Left kidney (tissue), 8 donors: ENCODE data around the gene JMY. TPM values are rescaled to one million over a fixed set of nuclear protein-coding genes. Genes with fewer than 3 reads are reported as not detected.

Experiments
- DNase-seq: peaks from one replicate; pipeline ENCODE4 v3.0.0-alpha.2; 2013
- long read RNA-seq, 8 donors: transcript quantifications; one replicate each; lab custom pipeline, GENCODE V29; 2026
- polyA plus RNA-seq: library from polyadenylated mRNA; unstranded; fragments of 120-200 nt; gene quantifications from one replicate; pipeline ENCODE4 v1.2.1, GENCODE V29; 2013; ENCODE audit not compliant: insufficient read length

The JMY gene, protein sequence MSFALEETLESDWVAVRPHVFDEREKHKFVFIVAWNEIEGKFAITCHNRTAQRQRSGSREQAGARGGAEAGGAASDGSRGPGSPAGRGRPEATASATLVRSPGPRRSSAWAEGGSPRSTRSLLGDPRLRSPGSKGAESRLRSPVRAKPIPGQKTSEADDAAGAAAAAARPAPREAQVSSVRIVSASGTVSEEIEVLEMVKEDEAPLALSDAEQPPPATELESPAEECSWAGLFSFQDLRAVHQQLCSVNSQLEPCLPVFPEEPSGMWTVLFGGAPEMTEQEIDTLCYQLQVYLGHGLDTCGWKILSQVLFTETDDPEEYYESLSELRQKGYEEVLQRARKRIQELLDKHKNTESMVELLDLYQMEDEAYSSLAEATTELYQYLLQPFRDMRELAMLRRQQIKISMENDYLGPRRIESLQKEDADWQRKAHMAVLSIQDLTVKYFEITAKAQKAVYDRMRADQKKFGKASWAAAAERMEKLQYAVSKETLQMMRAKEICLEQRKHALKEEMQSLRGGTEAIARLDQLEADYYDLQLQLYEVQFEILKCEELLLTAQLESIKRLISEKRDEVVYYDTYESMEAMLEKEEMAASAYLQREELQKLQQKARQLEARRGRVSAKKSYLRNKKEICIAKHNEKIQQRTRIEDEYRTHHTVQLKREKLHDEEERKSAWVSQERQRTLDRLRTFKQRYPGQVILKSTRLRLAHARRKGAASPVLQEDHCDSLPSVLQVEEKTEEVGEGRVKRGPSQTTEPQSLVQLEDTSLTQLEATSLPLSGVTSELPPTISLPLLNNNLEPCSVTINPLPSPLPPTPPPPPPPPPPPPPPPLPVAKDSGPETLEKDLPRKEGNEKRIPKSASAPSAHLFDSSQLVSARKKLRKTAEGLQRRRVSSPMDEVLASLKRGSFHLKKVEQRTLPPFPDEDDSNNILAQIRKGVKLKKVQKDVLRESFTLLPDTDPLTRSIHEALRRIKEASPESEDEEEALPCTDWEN
- 29.9 TPM for polyA plus RNA-seq
- long read RNA-seq, donor 1, partial matches to known transcripts, result 93 of 104 reads
- long read RNA-seq, donor 1, other reads (novel, unspliced or antisense), result 11 of 104 reads
- long read RNA-seq, donor 2, partial matches to known transcripts, result 43 of 43 reads
- long read RNA-seq, donor 2, other reads (novel, unspliced or antisense), result 0 of 43 reads
- long read RNA-seq, donor 3, partial matches to known transcripts, result 48 of 48 reads
- long read RNA-seq, donor 3, other reads (novel, unspliced or antisense), result 0 of 48 reads
- long read RNA-seq, donor 4, partial matches to known transcripts, result 64 of 76 reads
- long read RNA-seq, donor 4, other reads (novel, unspliced or antisense), result 12 of 76 reads
- long read RNA-seq, donor 5, partial matches to known transcripts, result 112 of 112 reads
- long read RNA-seq, donor 5, other reads (novel, unspliced or antisense), result 0 of 112 reads
- long read RNA-seq, donor 6, partial matches to known transcripts, result 138 of 152 reads
- long read RNA-seq, donor 6, other reads (novel, unspliced or antisense), result 14 of 152 reads
- long read RNA-seq, donor 7, partial matches to known transcripts, result 117 of 129 reads
- long read RNA-seq, donor 7, other reads (novel, unspliced or antisense), result 12 of 129 reads
- long read RNA-seq, donor 8, result 0 reads

DNA sequence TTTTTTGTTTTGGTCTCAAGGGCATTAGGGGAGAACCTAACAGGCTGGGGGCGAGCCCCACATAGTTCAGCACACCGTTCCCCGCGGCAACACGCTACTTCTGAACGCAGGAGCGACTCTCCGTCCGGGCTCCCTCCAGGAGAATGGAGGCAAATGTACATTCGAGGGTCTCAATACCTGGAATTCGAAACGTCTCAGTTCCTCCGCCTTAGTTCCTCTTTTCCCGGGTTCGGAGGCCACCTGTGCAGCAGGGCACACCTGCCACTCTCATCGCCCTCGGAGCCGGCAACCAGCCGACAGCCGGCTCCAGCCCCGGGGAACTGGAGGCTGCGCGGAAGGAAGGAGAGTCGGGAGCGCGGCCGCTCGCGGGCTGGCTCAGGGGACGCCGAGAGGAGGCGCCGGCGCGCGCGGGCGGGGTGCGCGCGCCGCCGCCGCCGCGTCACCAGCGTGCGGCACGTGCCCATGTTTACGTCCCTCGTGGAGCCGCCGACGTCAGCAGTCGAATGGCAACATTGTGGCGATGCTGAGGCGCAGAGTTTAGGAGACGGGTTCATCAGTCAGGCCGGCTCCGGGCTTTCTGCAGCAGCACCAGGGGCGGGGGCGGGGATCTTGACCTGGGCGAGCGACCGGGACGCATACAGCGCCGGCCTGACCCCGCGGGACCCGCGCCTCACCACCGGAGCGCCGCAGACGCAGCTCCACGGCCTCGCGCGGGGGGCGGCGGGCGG lies at the start of gene JMY:
JMY (plus strand) TSS at position 498 of the 728 bp plus-strand sequence. CDS start 520 bp downstream, outside the sequence.
- DNase-seq, result peak; percentile 82

DNA sequence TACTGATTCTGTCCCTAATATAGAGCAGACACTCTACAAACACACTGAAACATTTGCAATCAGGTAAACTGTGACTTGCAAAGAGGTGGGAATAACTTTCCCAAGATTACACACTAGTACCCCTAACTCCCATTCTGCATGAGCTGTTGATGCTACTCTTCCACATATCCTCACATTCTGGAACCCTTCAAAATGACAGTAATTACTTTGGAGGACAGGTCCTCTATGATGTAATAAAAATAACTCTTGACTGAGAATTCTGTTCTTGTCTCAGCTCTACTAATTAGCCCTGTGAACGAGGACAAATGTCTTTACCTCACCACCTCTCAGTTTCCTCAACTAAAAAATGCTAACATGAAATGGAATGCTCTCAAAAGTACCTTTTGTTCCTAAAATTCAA lies 49.5 kb upstream of the JMY start:
- no peak for DNase-seq

DNA sequence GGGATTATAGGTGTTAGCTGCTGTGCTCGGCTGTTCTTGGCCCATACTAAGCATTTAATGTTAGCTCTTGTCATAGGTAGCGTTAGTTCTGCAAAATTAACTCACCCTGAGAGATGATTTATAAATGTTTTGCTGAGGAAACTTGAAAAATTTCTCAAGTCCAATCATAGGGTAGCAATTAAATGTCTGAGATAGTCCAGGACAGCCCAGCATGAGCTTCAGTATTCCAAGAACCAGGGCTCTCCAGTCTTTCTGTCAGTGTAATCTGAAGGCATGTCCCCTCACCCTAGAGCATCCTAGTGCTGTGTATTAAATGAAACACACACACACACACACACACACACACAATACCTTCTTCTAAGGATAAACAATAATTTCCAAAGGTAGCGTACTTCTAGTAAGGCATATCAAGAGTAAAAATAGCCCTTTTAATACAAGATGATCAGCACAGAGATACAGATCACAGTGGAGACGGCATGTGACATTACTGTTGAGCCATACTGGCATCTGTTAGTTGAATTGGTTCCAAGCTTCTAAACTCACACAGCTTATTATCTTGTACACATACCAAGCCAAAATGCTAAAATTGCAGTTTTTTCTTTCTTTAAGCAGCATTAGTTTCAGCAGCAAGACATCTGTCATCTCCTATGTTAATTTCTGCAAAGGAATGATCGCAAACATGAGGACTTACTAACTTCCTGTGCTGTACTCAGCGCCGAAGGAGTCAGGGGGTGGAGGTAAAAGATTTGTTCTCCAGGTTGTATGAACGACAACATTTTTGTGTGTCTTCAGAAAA lies 46.3 kb upstream of the JMY start:
- DNase-seq, result no peak

DNA sequence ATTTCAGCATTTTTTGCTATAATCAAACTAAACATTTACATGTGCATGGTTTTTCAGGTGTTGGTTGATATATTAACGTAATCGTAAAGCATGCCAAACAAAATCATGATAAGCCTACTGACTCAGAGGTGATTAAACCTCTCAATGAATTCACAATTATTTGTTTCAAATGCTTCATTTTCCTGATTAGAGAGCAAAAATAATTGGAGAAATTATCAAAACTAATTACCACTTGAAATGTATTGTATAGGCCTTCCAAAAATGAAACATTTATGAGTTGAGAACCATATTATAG lies 45.7 kb upstream of the JMY start:
- DNase-seq, result no peak

DNA sequence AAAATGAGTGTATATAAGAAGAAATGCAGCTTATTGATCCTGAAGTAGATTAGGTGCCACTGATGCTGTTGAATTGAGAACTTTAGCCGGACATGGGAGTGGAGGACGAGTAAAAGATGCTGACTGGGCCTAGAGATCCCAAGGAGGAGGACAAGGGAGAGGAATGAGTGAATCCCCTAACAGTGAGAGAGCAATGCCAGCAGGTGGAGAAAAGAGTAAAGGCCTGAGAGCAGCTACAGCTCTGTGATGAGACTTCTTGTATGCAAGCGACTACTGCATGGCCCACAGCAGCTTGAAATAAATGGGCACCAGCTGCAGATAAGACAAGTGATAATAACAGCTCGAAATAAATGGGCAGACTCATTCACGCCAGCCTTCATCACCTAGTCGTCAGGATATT lies 44.5 kb upstream of the JMY start:
- DNase-seq, result no peak

DNA sequence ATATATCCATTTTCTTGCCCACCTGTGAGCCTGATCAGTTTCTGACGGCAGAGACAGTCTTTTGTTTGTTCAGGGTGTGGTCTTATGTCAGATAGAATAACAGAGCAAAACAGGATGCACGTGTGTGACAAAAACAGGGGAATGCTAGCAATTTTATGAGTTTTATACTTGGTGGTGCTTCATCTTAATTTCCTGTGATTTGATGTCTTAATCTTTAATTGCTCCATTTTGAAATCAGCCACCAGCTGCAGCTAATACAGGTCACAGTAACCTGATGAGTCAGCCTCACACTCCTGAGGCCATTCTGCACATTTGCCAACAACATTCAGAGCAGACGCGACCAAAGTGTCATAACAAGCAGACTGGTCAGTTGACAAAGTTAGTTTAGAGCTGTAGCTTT lies 42.3 kb upstream of the JMY start:
- no peak for DNase-seq

DNA sequence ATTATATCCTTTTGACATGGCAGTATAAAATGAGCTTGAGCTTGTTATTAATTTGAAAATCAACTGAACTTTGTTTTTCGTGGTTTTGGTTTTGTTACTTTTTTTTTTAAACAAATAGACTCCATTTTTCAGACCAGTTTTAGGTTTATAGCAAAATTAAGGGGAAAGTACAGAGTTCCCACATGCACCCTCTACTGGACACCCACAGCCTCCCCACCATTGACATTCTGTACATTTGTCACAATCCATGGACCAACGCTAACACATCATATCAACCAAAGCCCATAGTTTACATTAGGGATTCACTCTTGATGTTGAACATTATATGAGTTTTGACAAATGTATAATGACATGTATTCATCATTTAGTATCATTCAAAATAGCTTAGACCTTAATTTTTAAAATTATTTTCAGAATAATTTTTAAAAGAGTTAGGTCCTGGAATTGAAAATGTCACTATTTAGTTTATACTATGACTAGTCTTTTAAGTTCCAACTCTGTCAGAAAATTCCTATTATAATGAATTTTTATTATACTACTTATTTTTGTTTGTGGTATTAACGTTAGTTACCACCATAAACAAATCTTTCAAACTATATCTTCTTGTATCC lies 35.3 kb upstream of the JMY start:
- no peak for DNase-seq

DNA sequence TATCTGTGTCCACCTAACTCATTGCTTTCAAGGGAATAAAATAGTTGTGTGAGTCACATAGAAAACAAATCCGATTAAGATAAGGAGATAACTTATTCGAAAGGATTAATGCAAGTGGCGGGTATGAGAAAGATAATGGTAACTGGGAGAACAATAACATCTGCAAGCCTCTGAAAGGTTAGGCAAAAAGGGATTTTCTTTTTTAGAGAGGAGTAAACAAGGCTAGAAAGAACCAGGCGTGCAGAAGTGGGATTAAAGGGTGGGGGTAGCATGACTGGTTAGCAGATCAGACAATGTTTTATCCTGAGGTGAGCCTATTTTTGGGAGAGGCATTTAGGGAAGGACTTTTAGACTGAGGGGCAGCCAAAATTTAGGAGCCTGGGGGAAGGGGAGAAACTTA lies 34.7 kb upstream of the JMY start:
- no peak for DNase-seq

DNA sequence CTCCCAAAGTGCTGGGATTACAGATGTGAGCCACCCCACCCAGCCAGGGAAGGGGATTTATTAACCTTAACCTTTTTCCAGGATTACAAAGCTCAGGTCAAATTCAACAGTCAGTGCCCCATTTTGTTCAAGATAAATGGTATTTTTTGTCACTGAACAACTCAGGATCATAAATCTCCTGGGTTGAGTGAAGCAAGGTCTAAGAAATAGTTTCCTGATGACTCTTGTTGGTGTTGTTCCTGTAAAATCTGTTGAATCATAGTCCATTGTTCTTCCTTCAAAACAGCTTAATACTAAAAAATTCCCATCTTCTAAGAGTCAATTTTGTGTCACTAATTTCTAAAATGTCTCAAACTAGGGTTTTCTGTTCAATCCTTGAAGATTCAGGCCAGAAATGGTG lies 33.9 kb upstream of the JMY start:
- no peak for DNase-seq

DNA sequence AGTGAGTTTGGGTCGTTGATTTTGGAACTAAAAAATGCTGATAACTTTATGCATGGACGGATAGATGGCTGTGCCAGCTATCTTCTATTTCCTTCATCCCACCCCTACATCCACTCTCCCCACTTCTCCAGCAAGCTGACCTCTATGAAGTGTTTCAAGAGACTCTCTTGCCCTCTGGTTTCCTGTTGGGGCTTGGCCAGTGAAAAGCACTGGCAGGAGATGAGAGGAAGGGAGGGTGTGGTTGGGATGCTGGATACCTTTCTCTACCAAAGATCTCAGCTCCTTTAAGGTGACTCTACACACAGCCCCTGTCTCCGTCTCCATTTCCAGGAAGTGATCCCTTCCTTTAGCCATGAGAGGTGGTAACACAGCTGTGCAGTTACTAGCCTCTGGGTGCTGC lies 30.0 kb upstream of the JMY start:
- DNase-seq, result no peak

DNA sequence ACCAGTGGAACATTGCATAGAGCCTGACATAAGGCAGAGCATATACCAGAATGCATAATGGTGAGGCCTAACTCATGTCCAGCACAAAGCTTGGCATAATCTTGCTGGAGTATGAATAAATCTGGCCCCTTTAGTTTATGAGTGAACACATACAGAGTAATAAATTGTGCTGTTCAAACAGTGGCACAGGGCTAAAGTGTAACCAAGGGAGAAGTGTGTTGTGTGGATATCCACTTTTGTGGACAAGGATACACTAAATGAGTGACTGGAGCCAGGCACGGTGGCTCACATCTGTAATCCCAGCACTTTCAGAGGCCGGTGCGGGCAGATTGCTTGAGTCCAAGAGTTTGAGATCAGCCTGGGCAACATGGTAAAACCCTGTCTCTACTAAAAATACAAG lies 29.4 kb upstream of the JMY start:
- DNase-seq, result no peak

DNA sequence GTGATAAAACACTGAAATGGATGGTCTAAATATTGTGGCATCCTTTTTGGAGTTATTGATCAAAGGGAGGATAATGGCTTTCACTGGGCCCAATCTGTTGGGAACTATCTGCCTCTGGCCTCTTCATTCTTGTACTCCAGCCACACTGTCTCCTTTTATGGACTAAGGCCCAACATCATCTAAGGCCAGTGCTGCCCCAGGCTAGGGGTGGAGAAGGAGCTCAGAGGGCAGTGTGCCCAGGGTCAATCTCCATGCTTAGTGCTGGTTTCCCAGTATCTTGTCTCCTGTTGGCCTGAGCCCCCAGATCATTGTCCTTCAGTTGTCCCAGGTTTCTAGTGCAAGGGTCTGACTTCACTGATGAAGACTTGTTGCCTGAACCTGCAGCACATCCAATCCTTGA lies 26.4 kb upstream of the JMY start:
- DNase-seq, result no peak

DNA sequence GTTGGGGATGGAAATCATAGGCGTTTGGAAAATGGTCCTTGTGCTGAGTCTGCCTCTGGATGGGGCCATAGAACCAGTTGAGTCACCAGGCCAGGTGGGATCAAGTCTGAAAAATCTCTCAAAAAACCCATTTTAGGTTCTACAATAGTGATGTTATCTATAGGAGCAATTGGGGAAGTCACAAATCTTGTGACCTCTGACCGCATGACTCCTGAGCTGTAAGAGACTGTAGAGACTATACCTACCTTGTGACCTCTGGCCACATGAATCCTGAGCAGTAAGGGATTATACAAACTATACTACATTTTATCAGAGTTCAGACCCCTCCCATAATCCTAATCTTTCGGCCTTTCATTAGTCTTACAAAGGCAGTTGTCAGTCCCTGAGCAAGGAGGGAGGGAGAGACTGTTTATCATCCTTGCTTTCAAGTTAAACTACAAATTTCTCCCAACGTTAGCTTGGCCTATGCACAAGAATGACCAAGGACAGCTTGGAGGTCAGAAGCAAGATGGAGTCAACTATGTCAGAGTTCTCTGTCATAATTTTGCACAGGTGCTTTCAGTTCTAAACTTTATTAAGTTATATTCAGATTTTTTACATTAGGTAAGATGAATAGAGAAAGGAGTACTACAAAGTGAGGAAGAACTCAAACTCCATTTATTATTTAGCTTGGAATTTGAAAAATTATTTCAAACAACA lies 11.5 kb upstream of the JMY start:
- no peak for DNase-seq

DNA sequence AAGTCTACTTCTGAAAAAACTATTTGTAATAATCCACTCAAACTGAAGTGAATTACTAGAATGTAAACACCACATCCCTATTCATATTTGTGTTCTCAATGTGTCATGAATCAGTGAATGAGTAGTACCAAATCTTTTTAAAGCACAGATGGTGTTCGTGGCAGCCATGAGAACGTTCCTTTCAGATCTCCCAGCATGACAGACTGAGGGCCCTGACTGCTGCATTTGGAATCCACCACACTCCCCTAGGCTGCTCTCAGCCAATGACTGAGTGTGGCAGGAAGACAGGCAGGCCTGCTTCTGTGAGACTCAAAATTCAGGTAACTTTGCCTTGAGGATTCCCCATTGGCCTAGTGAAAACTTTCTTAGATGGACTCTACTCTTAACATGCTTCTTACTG lies 10.9 kb upstream of the JMY start:
- no peak for DNase-seq

DNA sequence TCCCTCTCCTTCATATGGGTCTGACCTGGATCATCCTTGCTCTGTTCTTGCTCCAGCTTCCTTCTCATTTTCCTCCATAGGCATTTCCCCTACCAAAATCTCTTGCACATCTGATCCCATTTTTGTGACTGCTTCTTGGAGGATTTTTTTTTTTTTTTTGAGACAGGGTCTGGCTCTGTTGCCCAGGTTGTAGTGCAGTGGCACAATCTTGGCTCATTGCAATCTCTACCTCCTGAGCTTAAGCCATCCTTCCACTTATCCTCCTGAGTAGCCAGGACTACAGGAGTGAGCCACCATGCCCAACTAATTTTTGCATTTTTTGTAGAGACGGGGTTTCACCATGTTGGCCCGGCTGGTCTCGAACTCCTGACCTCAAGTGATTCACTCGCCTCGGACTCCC lies 10.5 kb upstream of the JMY start:
- DNase-seq, result no peak

DNA sequence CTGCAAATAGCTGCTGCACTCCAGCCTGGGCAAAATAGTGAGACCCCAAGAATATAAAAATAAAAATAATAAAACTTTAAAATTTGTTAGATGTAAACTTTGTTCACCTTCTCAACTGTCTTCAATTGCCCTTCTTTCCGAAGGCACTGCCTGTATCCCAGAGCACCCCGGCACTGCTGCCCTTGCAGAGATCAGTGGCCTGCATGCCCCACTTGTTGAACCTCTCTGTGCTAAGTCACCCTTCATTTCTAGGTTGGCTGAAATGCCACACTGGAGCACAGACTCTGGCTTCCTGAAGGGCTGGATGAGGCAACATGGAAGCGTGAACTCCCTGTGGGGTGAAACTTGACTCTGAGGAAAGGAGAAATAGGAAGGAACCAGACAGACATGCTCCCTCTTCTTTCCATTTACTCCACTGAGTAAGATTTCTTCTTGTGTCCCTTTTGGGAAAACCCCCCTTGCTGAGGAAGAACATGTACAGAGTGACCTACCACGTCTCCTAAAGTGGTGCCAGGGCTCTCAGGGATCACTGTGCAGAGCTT lies 8.4 kb upstream of the JMY start:
- DNase-seq, result no peak

DNA sequence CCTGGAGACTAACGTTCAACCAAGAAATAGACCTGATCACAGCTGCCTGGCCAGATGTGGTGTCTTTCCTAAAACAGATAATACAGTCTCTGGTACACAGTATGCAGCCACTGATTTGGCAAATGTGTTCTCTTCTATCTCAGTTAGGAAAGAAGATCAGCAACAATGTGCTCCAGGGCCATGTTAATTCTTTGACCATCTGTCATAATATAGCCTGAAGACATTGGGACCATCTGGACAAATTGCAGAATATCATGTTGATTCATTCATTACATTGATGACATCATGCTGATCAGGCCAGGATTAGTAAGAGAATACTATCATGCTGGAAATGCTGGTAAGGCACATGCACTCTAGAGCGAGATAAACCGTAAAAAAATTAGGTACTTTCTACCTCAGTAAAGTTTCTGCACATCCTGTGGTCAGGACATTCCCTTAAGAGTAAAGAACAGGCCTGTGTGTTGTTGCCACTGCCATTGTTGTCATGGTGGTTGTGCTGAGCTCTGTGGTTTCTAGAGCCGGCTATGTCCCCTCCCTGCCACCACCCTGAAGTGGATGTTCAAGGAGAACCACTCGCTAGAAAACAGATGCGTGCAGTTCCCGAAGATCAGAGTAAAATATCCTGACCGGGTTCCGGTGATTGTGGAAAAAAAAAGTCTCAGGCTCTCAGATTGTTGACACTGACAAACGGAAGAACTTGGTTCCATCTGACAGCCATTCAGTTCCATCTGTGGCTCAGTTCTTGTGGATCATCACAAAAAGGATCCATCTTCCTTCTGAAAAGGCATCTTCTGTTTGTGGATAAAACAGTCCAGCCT lies 6.4 kb upstream of the JMY start:
- no peak for DNase-seq

DNA sequence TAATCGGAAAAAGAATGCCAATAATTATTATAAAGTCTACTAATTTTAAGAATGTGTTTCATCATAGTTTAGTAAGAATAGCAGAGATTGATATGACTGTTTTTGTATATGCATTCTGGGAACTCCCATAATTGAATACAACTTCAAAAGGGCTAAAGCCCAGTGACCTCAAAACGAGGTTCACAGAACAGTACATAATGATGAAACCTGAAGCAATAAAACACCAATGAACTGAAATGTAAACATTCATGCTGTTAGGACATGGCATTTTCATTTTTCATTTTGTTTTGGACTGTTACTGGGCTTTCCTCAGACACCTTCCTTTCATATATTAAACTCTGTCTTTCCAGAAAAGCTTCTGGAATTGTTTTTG lies 684 bp upstream of the JMY start:
- DNase-seq, result no peak
